ENCODE measurements around the gene RFTN1.

Gene RFTN1

GRCh38 chr3:16513141-16514020 is at the start of gene RFTN1:
TSS of gene RFTN1 (minus strand) at chr3:16513699. CDS start at chr3:16493869, 19,830 bp downstream.
- peak; percentile 85 for DNase-seq

- DNase-seq: no peak
These were observed 46.3 kb upstream of the RFTN1 start for GRCh38 chr3:16559653-16560365.

- DNase-seq: no peak
These were observed 40.6 kb upstream of the RFTN1 start for GRCh38 chr3:16554126-16554525.

GRCh38 chr3:16552757-16553156 is 39.3 kb upstream of the RFTN1 start:
- no peak for DNase-seq

- no peak for DNase-seq
These were observed 38.0 kb upstream of the RFTN1 start for GRCh38 chr3:16551342-16551976.

GRCh38 chr3:16550676-16551341 is 37.3 kb upstream of the RFTN1 start:
- DNase-seq: peak; percentile 94

- no peak for DNase-seq
These were observed 36.8 kb upstream of the RFTN1 start for GRCh38 chr3:16550305-16550675.

- DNase-seq: no peak
These were observed 35.2 kb upstream of the RFTN1 start for GRCh38 chr3:16548721-16549120.

- DNase-seq: no peak
These were observed 34.3 kb upstream of the RFTN1 start for GRCh38 chr3:16547561-16548357.

- no peak for DNase-seq
These were observed 32.9 kb upstream of the RFTN1 start for GRCh38 chr3:16546186-16547010.

GRCh38 chr3:16545413-16546185 is 32.1 kb upstream of the RFTN1 start:
- no peak for DNase-seq

GRCh38 chr3:16543242-16543864 is 29.9 kb upstream of the RFTN1 start:
- no peak for DNase-seq

GRCh38 chr3:16538507-16538906 is 25.0 kb upstream of the RFTN1 start:
- no peak for DNase-seq

GRCh38 chr3:16536996-16537395 is 23.5 kb upstream of the RFTN1 start:
- DNase-seq: no peak

- no peak for DNase-seq
These were observed 22.8 kb upstream of the RFTN1 start for GRCh38 chr3:16536344-16536663.

- no peak for DNase-seq
These were observed 21.3 kb upstream of the RFTN1 start for GRCh38 chr3:16534640-16535262.

- no peak for DNase-seq
These were observed 20.6 kb upstream of the RFTN1 start for GRCh38 chr3:16533928-16534574.

GRCh38 chr3:16529264-16529663 is 15.8 kb upstream of the RFTN1 start:
- DNase-seq: no peak

- DNase-seq: no peak
These were observed 15.1 kb upstream of the RFTN1 start for GRCh38 chr3:16528581-16528993.
